Glutamatergic neuron (in vitro differentiated cells): ENCODE results near the gene KCTD19. TPM values are rescaled to one million over a fixed set of nuclear protein-coding genes. Genes with fewer than 3 reads are reported as not detected.

ENCODE experiments used
- DNase-seq: peaks from one replicate; pipeline ENCODE4 v3.0.0; 2022
- H3K27ac Mint-ChIP-seq: one replicate; pipeline ENCODE4 v1.8.0; 2020; ENCODE audit warnings: mild to moderate bottlenecking, mixed read lengths, inconsistent platforms; ENCODE audit not compliant: unreplicated experiment
- H3K27me3 Mint-ChIP-seq: one replicate; pipeline ENCODE4 v1.8.0; 2020; ENCODE audit warnings: mild to moderate bottlenecking, moderate library complexity, mixed read lengths, inconsistent platforms; ENCODE audit not compliant: unreplicated experiment
- H3K36me3 Mint-ChIP-seq: one replicate; pipeline ENCODE4 v1.8.0; 2020; ENCODE audit warnings: mild to moderate bottlenecking, mixed read lengths, inconsistent platforms; ENCODE audit not compliant: unreplicated experiment
- H3K4me1 Mint-ChIP-seq: one replicate; pipeline ENCODE4 v1.8.0; 2020; ENCODE audit warnings: mild to moderate bottlenecking, low read depth, mixed read lengths, inconsistent platforms; ENCODE audit not compliant: unreplicated experiment
- H3K4me3 Mint-ChIP-seq: one replicate; pipeline ENCODE4 v1.8.0; 2020; ENCODE audit warnings: mild to moderate bottlenecking, mixed read lengths, inconsistent platforms; ENCODE audit not compliant: unreplicated experiment
- H3K9me3 Mint-ChIP-seq: one replicate; pipeline ENCODE4 v1.8.0; 2020; ENCODE audit warnings: mild to moderate bottlenecking, moderate library complexity, mixed read lengths, inconsistent platforms; ENCODE audit not compliant: unreplicated experiment
- total RNA-seq: library from RNA; stranded (reverse); fragmentation: NEBNext Ultra II Directional; extraction: Animal tissue kit (Norgen Biotek cat#: 25700); gene quantifications from one replicate; pipeline ENCODE4 v1.2.1, GENCODE V29; 2021; ENCODE audit not compliant: unreplicated experiment
- TF ChIP-seq, protein P1 (sequence below): fragments of 200-600 bp; sonication (generic); IDR thresholded peaks from one replicate; pipeline ENCODE4 v1.5.0; 2021; ENCODE audit not compliant: partially characterized antibody, unreplicated experiment

Gene KCTD19
- total RNA-seq, 1 donor from 2014 or later: 1.0 TPM

DNA sequence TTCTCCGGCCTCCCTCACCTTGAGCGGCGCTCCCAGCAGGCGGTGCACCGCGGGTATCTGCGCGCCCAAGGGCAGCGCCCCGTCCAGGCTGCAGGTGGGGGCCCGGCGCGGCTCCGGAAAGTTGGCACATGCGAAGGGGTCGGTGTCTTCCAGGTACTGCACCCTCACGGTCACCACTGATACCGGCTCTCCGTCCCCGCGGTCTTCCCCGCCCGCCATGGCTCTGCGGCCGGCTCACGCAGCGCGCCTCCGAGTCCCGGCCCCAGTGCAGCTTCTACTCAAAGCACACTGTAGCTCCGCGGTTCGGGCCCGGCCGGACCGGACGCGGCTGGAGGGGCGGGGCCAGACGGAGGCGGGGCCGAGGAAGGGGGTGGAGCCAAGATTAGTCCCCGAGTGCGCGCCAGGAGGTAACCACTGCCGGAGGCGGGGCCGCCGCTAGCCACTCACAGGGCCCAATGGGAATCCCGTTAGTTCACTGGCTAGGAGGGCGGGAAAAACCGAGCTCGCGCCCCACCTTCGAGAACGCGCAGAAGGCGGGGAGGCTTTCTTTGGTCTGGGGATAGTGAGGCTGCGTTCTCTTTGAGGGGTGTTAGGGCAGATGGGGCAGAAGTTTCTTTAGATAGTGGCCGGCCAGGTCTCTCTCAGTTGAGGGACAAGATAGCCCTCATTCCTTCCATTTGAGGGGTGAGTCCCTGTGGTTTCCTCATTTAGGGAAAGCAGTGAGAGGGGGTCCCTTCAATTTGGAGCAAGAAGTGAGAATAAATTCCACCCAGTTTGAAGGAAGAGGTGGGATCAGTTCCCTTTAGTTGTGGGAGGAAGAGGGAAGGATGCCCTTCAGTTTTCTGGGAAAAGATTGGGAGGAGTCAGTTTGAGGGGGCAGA is 79.1 kb downstream of the KCTD19 start, which contains the start of gene FHOD1:
Gene FHOD1, minus strand, starts transcription at position 290 of the 881 bp plus-strand sequence. Its CDS starts 71 bp downstream, at position 219.
- H3K36me3 Mint-ChIP-seq: peaks cover 5% of the 10 kb centered on the region
- H3K27me3 Mint-ChIP-seq: peaks cover 24% of the 10 kb centered on the region
- peaks cover 9% of the 10 kb centered on the region for H3K9me3 Mint-ChIP-seq
- peak within 1 kb of the TSS; percentile 92 for H3K4me3 Mint-ChIP-seq
- TF ChIP-seq, protein P1, sequence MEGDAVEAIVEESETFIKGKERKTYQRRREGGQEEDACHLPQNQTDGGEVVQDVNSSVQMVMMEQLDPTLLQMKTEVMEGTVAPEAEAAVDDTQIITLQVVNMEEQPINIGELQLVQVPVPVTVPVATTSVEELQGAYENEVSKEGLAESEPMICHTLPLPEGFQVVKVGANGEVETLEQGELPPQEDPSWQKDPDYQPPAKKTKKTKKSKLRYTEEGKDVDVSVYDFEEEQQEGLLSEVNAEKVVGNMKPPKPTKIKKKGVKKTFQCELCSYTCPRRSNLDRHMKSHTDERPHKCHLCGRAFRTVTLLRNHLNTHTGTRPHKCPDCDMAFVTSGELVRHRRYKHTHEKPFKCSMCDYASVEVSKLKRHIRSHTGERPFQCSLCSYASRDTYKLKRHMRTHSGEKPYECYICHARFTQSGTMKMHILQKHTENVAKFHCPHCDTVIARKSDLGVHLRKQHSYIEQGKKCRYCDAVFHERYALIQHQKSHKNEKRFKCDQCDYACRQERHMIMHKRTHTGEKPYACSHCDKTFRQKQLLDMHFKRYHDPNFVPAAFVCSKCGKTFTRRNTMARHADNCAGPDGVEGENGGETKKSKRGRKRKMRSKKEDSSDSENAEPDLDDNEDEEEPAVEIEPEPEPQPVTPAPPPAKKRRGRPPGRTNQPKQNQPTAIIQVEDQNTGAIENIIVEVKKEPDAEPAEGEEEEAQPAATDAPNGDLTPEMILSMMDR: no peak
- H3K4me1 Mint-ChIP-seq: peaks cover 21% of the 10 kb centered on the region
- DNase-seq: peak; percentile 87
- no peak within 1 kb of the TSS for H3K27ac Mint-ChIP-seq

GRCh38 chr16:67246756-67247191 is 79.8 kb downstream of the KCTD19 start:
- Mint-ChIP-seq H3K36me3 (peaks cover 5% of the 10 kb centered on the region), H3K27me3 (peaks cover 23% of the 10 kb centered on the region), H3K4me3 (peak overlapping the region; percentile 92), H3K9me3 (peaks cover 9% of the 10 kb centered on the region), H3K27ac (no peak overlapping the region), H3K4me1 (peaks cover 21% of the 10 kb centered on the region)
- TF ChIP-seq, protein P1: no peak
- no peak for DNase-seq

DNA sequence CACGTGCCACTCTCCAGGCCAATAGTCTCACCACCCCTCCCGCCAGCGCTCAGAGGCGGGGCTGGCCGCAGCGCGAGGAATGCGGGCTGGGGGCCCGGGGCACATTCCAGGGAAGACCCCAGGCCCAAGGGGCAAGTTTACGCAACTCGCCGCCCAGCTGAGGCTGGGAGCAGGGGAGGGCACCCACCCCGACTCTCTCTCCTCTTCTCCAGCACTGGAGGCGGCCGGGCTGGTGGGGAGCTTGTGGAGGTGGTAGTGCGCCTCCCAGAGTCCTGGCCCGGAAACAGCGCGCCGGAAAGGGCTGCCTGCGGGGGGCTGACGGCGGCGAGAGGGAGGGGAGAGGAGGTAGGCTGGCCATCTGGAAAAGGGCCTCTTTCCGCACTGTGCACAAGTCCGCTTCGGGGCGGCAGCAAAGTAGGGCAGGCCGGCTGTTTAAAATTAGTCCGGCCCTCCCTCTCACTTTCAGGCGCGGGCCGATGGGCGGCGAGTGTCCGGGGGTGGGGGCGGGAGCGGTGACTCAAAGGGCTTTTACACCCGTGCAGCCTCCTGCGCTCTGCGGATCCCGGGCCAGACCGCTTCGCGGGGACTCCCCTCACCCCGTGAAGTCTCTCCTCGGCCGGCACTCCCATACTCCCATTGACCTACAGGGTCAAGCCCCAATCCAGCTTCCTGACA is 80.3 kb downstream of the KCTD19 start:
- Mint-ChIP-seq H3K27ac (no peak overlapping the region), H3K4me3 (peak overlapping the region; percentile 92), H3K36me3 (peaks cover 5% of the 10 kb centered on the region), H3K9me3 (peaks cover 9% of the 10 kb centered on the region), H3K27me3 (peaks cover 20% of the 10 kb centered on the region), H3K4me1 (peaks cover 21% of the 10 kb centered on the region)
- TF ChIP-seq, protein P1: peak; percentile 2
- peak; percentile 87 for DNase-seq

DNA sequence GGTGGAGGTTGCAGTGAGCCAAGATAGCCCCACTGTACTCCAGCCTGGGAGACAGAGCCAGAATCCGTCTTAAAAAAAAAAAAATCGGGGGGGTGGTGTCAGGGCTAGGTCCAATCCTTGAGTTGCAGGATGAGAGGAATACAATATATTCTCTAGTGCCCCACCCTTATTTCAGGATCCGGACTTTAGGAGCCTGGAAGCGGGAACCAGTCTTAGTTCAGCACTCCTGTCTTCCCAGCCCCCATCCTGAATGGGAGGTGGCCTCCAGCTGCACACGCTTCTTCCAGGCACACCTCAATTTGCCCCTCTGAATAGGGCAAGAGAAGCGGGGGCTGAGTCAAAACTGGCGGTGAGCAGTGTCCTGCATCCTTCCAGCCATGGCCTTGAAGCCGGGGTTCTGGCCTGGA is 80.9 kb downstream of the KCTD19 start:
- Mint-ChIP-seq H3K9me3 (peaks cover 9% of the 10 kb centered on the region), H3K27me3 (peaks cover 20% of the 10 kb centered on the region), H3K36me3 (peaks cover 5% of the 10 kb centered on the region), H3K4me3 (peak overlapping the region; percentile 68), H3K27ac (no peak overlapping the region), H3K4me1 (peaks cover 21% of the 10 kb centered on the region)
- no peak for DNase-seq
- TF ChIP-seq, protein P1: no peak
